HG02981 (cell line): ENCODE measurements around the gene DQX1.
"Not testable (repeated sequence)": the region's sequence is repeated elsewhere in the genome, so short reads cannot be mapped to it uniquely, and the experiment has no call there.

Source experiments
- ATAC-seq: cut with Tn5 transposase; IDR thresholded peaks from one replicate; pipeline ENCODE4 v1.9.1; 2021; ENCODE audit warnings: mild to moderate bottlenecking, moderate library complexity; ENCODE audit not compliant: unreplicated experiment

DQX1 gene

DNA sequence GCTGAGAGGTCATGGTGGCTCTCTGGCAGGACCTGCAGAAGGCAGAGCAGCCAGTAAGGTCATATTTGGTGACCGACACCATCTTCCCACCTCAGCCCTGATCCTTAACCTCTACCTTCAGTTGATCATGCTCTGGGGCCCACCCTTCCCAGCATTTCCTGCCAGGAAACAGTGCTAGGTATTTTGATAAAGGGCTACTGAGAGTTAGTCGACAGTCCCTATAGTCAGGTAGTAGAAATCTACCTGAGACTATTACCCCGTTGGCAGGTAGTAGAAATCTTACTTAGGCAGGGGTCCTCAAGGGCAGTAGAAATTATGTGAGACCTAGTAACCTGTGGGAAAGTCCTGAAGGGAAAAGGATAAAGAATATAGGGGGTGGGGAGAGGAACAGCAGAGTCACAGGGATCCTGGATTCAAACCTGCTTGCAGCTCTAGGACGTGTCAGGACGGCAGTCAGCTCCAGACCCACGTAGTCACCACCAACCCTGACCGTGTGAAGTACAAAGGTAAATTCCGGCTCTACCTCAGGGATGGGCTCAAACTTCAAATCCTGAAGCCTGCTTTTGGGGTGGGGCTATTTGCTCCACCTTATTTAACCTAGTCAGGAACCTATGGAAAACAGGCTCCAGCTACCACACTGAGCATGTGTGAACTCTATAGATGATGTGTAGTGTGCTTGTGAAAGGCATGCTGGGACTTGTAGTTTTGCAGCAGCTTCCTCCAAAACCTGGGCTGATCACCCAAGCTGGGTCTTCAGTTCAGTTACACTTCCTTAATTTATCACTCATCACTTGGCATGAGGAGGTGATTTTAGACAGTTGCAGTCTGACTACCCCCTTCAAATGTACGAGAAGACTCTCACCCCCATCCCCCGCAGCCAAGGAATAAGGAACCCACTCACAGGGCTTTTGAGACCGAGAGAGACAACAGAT, at the start of gene DQX1:
Gene DQX1, minus strand, starts transcription at position 515 of the 932 bp plus-strand sequence. Its CDS starts 502 bp downstream, at position 13.
- ATAC-seq = no peak

GRCh38 chr2:74575320-74575719, 49.3 kb upstream of the DQX1 start:
- ATAC-seq = no peak

DNA sequence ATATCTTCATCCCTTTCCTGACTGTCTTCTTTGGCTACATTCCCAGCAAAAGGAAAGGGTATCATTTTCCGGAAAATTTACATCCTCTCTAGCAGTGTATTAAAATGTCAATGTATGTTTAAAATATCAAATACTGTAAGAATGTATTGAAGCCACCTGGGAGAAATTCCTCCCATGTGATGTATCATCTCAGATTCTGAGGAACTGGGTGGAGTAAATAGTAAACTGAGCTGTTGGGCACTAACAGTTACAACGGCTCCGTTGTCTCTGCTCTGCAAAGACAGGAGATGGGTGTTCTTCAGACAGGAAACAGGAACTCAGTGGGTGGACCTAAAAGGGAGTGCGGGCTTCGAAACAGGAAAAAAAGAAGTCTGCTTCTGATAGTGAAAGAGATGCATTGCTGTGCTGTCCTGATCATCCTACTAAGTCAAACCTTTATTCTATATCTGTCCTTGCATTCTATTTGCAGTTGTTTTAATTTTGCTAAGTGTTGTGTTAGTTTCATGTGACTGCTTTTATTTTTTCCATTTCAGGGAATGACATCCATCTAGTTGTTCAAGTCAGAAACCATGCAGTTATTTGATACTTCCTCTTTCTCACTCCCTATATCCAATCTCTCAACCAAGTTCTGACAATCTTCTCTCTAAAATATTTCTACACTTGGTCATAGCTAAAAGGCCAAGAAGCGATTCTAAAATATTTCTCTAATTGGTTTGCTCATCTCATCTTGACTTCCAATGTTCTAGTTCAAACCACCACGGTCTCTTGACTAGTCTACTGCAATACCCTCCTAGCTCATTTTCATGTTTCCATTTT, 47.9 kb upstream of the DQX1 start:
- peak; percentile 38 for ATAC-seq

DNA sequence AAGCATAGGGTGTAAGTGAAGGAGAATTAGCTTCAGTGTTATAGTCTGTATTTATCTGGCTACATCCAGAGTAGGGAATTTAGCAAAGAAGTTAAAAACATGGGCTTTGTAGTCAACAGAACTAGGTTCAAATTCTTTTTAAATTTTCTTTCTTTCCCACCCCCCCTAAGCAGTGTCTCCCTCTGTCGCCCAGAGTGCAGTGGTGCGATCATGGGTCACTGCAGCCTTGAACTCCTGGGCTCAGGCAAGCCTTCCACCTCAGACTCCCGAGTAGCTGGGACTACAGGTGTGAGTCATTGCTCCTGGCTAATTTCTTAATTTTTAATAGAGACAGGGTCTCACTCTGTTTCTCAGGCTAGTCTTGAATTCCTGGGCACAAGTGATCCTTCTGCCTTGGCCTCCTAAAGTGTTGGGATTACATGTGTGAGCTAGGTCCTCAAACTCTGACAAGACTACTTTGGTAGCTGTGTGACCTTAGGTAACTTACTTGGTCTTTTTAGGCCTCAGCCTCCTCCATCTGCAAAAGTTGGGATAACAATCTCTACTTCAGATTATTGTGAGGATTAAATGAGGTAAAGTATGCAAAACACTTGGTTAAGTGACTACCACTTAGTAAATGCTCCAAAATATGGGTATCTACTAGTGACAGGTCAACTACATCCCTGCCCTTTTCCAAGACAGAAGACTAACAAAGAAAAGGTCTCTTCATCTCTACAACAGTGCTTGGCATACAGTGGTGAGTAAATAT, 46.3 kb upstream of the DQX1 start:
- no peak for ATAC-seq

- peak; percentile 64 for ATAC-seq
Measured at GRCh38 chr2:74571058-74571457, 45.0 kb upstream of the DQX1 start.

DNA sequence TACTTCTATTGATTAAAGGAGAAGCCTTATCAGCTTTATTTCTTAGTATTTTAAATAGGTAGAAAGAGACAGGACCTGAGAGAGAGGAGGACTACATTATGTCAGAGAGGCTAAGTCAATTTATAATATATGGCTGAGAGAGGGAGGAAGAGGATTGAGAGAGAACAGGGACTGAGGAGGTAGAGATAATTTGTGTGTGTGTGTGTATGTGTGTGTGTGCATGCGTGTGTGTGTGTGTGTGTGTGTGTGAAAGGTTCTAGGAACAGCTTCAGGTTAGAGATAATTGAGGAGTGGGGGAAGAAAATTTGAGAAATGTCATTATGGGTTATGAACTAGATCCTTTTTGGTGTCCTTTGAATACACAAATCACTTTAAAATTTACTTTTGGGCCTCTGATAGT, 43.7 kb upstream of the DQX1 start:
- ATAC-seq = no peak

DNA sequence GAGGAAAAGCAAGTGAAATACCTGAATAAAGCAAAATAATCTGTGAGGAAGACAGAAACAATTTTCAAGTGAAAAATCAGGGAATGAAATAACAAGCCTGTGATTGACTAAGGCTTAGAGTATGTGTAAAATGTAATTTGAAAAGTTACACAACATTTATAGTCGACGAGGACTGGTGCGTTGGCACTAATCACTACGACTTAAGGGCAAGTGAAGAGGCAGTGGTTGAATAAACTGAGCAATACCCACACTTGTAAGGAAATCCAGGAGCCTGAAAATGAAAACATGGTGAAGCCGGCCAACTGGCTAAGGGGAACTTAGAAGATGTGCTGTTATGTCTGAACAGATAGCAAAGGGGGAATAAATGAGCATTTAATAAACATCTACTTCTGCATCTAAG, 41.9 kb upstream of the DQX1 start:
- ATAC-seq = no peak

GRCh38 chr2:74566754-74567085, 40.7 kb upstream of the DQX1 start:
- no peak for ATAC-seq

- no peak for ATAC-seq
Measured at GRCh38 chr2:74566076-74566753, 40.2 kb upstream of the DQX1 start.

GRCh38 chr2:74564222-74564621, 38.2 kb upstream of the DQX1 start:
- ATAC-seq = no peak

GRCh38 chr2:74562126-74562775, 36.2 kb upstream of the DQX1 start:
- no peak for ATAC-seq

- not testable (repeated sequence) for ATAC-seq
Measured at GRCh38 chr2:74561022-74561421, 35.0 kb upstream of the DQX1 start.

DNA sequence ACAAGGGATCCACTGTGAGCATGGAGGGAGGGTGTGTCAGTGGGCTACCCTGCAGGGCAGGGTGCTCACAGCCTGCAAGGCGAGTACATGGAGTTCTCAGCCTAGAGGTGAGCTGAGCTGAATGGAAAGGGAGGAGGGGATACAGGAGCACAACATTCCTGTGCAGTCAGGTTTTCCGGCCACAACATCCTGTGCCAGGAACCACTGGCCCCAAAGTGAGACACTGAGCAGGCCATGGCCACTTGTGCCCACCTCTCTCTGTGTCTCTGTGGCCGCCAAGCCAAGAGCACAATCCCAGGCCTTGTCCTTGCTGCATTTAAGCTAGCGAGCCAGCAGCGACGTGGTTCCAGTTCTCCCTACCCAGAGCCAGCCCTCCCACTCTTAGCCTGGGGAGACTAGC, 34.6 kb upstream of the DQX1 start:
- ATAC-seq = no peak

GRCh38 chr2:74559912-74560311, 33.9 kb upstream of the DQX1 start:
- ATAC-seq = no peak

DNA sequence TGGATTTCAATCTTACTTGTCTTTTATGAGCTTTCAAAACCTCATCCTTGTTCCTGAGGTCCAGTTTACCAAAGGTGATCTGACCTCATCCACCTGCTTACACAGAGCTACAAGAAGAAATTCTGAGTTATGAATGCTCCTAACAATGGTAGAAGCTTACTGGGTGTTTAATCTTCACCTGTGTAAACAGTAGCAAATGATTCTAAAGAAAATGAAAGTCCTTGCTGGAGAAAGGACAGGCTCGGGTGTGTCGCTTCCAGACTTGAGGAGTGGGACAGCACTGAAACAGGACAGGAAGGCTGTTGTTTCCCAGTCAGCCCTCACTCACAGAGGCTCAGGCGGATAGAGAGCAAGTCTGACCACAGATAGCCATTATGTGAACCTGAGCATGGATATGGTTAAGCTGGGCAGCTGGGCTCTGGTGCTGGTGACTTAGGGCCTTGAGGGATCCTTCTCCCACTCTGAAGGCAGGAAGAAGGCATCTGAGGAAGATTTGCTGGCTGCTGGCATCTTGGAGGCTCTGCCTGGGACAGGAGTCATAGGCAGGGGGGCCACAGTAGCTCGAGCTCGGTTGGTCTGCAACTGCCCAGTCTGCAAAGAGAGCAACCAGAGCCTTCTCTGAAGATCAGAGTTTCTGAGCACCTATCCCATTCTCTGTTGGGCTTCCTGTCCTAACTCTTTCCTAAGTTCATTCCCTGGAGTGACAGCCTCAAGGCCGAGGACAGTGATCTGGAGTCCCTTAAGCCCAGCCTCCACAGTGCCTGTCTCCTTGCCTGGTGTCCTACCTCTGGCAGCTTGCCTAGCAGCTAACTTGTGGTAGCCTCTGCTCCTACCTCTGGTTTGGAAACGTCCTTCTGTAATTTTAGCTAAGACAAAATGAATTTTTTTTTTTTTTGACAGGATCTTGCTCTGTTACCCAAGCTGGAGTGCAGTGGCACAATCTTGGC, 32.5 kb upstream of the DQX1 start:
- ATAC-seq = no peak

- ATAC-seq = no peak
Measured at GRCh38 chr2:74556831-74557370, 30.9 kb upstream of the DQX1 start.

GRCh38 chr2:74556159-74556558, 30.1 kb upstream of the DQX1 start:
- no peak for ATAC-seq

DNA sequence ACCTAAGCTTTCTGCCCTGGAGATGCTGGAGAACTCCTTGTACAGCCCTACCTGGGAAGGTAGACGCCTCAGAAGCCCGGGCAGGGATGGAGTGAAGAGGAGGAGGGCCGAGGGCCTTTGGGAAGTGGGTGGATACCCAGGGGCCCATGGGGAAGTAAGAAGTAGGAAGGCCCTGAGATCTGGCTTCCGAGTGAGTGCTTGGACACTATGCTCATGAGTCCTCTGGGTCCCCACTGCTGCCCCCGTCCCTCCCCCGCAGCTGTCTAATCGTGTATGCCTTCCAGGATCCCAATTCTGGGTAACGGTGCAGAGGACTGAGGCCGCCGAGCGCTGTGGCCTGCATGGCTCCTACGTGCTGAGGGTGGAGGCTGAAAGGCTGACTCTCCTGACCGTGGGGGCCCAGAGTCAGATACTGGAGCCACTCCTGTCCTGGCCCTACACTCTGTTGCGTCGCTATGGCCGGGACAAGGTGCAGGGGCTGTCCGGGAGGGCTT, 29.6 kb upstream of the DQX1 start:
- ATAC-seq = no peak
